T-cell (primary cell): ENCODE data around the gene TWIST2. TPM values are rescaled to one million over a fixed set of nuclear protein-coding genes. Genes with fewer than 3 reads are reported as not detected.

Experiments
- ATAC-seq, 4 experiments: fragments of 200-7000 bp in 3 of 4; fragments of 150-1000 bp in 1 of 4; cut with Tn5 transposase; replicated peaks in 1 of 4; 1 replicate in 3 of 4; 2 replicates in 1 of 4; pipeline ENCODE4 v1.10.0; 2021; ENCODE audit warnings: moderate library complexity in 3 of 4, mild to moderate bottlenecking in 2 of 4, moderate number of reproducible peaks in 1 of 4
- CTCF ChIA-PET, 2 donors: fragments of 300-600 bp; sonication (Branson Sonifier 250); formaldehyde crosslinking; loops; one replicate each; lab custom pipeline; 2022; ENCODE audit warnings: antibody characterized with exemption in 2 of 2; lab: Charles Lee
- POLR2A ChIA-PET, 2 donors: fragments of 300-600 bp; sonication (Branson Sonifier 250); formaldehyde crosslinking; loops; one replicate each; lab custom pipeline; 2022; ENCODE audit warnings: antibody characterized with exemption in 2 of 2; lab: Charles Lee
- DNase-seq, 35 experiments: peaks; one replicate each; pipeline versions ENCODE4 v3.0.0 to v3.0.0-alpha.2; 2013 to 2023
- H3K27ac ChIP-seq: one replicate; pipeline ENCODE4 v1.5.1; 2013; ENCODE audit warnings: low read length
- H3K27me3 ChIP-seq, 2 experiments: replicated peaks in 1 of 2; 1 replicate in 1 of 2; 2 replicates in 1 of 2; pipeline versions ENCODE4 v1.6.1 to v1.7.0; 2013; ENCODE audit warnings: low read length in 1 of 2, mixed read lengths in 1 of 2; ENCODE audit not compliant: control insufficient read depth in 2 of 2, insufficient read depth in 2 of 2; ENCODE audit errors: extremely low read depth in 1 of 2
- H3K36me3 ChIP-seq, 2 donors: 1 replicate in 1 of 2; 2 replicates in 1 of 2; pipeline versions ENCODE4 v1.6.1 to v1.7.0; 2013; ENCODE audit warnings: low read length in 1 of 2; ENCODE audit not compliant: control insufficient read depth in 2 of 2, insufficient read depth in 1 of 2; ENCODE audit errors: extremely low read depth in 1 of 2
- H3K4me1 ChIP-seq, 2 experiments: 1 replicate in 1 of 2; 2 replicates in 1 of 2; pipeline versions ENCODE4 v1.6.1 to v1.7.0; 2013; ENCODE audit warnings: low read length in 2 of 2, mixed read lengths in 1 of 2; ENCODE audit not compliant: insufficient read depth in 2 of 2, control insufficient read depth in 1 of 2; ENCODE audit errors: extremely low read depth in 1 of 2
- H3K4me3 ChIP-seq, 2 donors: 1 replicate in 1 of 2; 2 replicates in 1 of 2; pipeline versions ENCODE4 v1.5.1 to v1.7.0; 2013; ENCODE audit warnings: mild to moderate bottlenecking in 2 of 2, low read length in 1 of 2, moderate library complexity in 1 of 2; ENCODE audit not compliant: control insufficient read depth in 1 of 2; ENCODE audit errors: extremely low read depth in 1 of 2
- H3K9me3 ChIP-seq: 2 replicates; pipeline ENCODE4 v1.7.0; 2013
- H3K27ac Mint-ChIP-seq, 2 donors: one replicate each; pipeline ENCODE4 v1.8.0; 2020 to 2021; ENCODE audit warnings: mild to moderate bottlenecking in 2 of 2, mixed read lengths in 2 of 2
- H3K27me3 Mint-ChIP-seq, 2 donors: one replicate each; pipeline ENCODE4 v1.8.0; 2021 to 2022; ENCODE audit warnings: mixed read lengths in 2 of 2
- H3K36me3 Mint-ChIP-seq: one replicate; pipeline ENCODE4 v1.8.0; 2021; ENCODE audit warnings: mixed read lengths
- H3K4me1 Mint-ChIP-seq, 3 donors: one replicate each; pipeline ENCODE4 v1.8.0; 2020 to 2022; ENCODE audit warnings: mixed read lengths in 3 of 3, mild to moderate bottlenecking in 1 of 3
- H3K4me3 Mint-ChIP-seq, 3 donors: one replicate each; pipeline ENCODE4 v1.8.0; 2020 to 2022; ENCODE audit warnings: mild to moderate bottlenecking in 3 of 3, mixed read lengths in 3 of 3, moderate library complexity in 3 of 3
- H3K9me3 Mint-ChIP-seq, 3 donors: one replicate each; pipeline ENCODE4 v1.8.0; 2020 to 2022; ENCODE audit warnings: mixed read lengths in 3 of 3
- WGBS: methylation state at CpG from one replicate; pipeline ENCODE4 v1.1.5; 2013; ENCODE audit warnings: missing lambda C conversion rate; ENCODE audit not compliant: insufficient coverage; 5-methylcytosine and 5-hydroxymethylcytosine counted together
- total RNA-seq, 35 experiments: library from RNA in 6 of 35; stranded (reverse) in 6 of 35; fragments of 120-200 nt in 1 of 35; gene quantifications; one replicate each; pipeline versions ENCODE4 v1.2.1 to v1.2.4 and lab custom pipeline; 2013 to 2026

TWIST2 gene
- total RNA-seq, 5 donors from 2014 or later (not counting 1 experiment from before 2014, with no cell fraction given): not detected

GRCh38 chr2:238822955-238823354 lies 24.9 kb upstream of the TWIST2 start:
- peaks cover 0 to 29% of the 10 kb centered on the region in 2 experiments for H3K27me3 ChIP-seq
- ChIA-PET POLR2A (no interaction called here), CTCF (no interaction called here)
- DNase-seq (no peak), ATAC-seq (no peak)
- H3K36me3 Mint-ChIP-seq: no peaks in the 10 kb centered on the region
- peaks cover 12 to 25% (median 21%) of the 10 kb centered on the region in 3 donors for H3K9me3 Mint-ChIP-seq
- H3K4me3 ChIP-seq: no peak overlapping the region
- no CpG with 5 or more reads among the region's 1 CpG for WGBS
- H3K4me3 Mint-ChIP-seq: no peak overlapping the region
- H3K27ac Mint-ChIP-seq: no peak overlapping the region
- H3K27me3 Mint-ChIP-seq: peaks cover 56 to 63% of the 10 kb centered on the region in 2 donors
- peaks cover 0 to 4% (median 0%) of the 10 kb centered on the region in 3 donors for H3K4me1 Mint-ChIP-seq
- H3K4me1 ChIP-seq: no peaks in the 10 kb centered on the region
- no peaks in the 10 kb centered on the region for H3K9me3 ChIP-seq
- H3K36me3 ChIP-seq: no peaks in the 10 kb centered on the region
- no peak overlapping the region for H3K27ac ChIP-seq

DNA sequence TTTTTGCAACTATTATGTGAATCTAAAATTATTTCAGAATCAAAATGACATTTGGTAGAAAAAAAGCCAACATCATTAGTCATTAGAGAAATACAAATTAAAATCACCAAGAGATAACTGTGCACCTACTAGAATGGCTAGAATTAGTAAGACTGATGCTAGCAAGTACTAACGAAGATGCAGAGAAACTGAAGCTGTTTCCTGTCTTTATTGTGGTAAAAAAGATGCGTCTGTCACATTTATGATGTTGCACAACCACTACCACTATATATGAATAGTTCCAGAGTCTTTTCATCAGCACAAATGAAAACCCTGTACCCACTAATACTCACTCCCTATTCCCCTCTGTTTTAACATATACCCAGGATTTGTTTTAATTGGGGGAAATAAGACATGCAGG lies 16.7 kb upstream of the TWIST2 start:
- Mint-ChIP-seq H3K9me3 (peaks cover 3% of the 10 kb centered on the region in 3 donors), H3K4me1 (peaks cover 3 to 5% (median 5%) of the 10 kb centered on the region in 3 donors), H3K4me3 (no peak overlapping the region), H3K27ac (no peak overlapping the region), H3K36me3 (no peaks in the 10 kb centered on the region), H3K27me3 (peaks cover 43 to 46% of the 10 kb centered on the region in 2 donors)
- Histone ChIP-seq H3K36me3 (no peaks in the 10 kb centered on the region), H3K4me3 (no peak overlapping the region), H3K27me3 (peaks cover 0 to 15% of the 10 kb centered on the region in 2 experiments), H3K4me1 (no peaks in the 10 kb centered on the region), H3K27ac (no peak overlapping the region), H3K9me3 (no peaks in the 10 kb centered on the region)
- DNase-seq (no peak), ATAC-seq (no peak)
- WGBS: no CpG with 5 or more reads among the region's 2 CpGs
- CTCF ChIA-PET: no interaction called here
- POLR2A ChIA-PET: no interaction called here

DNA sequence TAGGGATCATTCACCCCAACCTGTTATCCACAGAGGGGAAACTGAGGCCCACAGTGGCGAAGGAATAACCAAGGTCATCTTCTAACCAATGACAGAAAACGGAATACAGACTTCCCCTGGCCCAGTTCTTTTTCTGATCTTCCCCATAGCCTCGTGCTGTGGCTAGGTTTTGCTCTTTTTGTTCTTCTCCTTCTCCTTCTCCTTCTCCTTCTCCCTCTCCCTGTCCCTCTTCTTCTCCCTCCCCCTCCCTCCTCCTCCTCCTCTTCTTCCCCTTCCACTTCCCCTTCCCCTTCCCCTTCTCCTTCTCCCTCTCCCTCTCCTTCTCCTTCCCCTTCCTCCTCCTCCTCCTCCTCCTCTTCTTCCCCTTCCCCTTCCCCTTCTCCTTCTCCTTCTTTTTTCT lies 12.9 kb upstream of the TWIST2 start:
- ChIA-PET POLR2A (no interaction called here), CTCF (interaction anchor here in 1 of 2 donors (0.6 kb wide), 1 partner anchor 53 kb away, joined by 3 read pairs; no protein-coding TSS in a partner anchor)
- WGBS: 46% methylated on average over 3 of the region's 3 CpGs
- H3K4me1 Mint-ChIP-seq: peaks cover 3 to 5% (median 5%) of the 10 kb centered on the region in 3 donors
- H3K36me3 Mint-ChIP-seq: no peaks in the 10 kb centered on the region
- ATAC-seq: no peak
- Histone ChIP-seq H3K4me3 (no peak overlapping the region), H3K27me3 (peaks cover 0 to 29% of the 10 kb centered on the region in 2 experiments), H3K27ac (no peak overlapping the region), H3K9me3 (no peaks in the 10 kb centered on the region), H3K36me3 (no peaks in the 10 kb centered on the region), H3K4me1 (no peaks in the 10 kb centered on the region)
- H3K9me3 Mint-ChIP-seq: peaks cover 0 to 3% (median 0%) of the 10 kb centered on the region in 3 donors
- DNase-seq: no peak
- H3K27ac Mint-ChIP-seq: no peak overlapping the region
- H3K27me3 Mint-ChIP-seq: peaks cover 47 to 57% of the 10 kb centered on the region in 2 donors
- no peak overlapping the region for H3K4me3 Mint-ChIP-seq

DNA sequence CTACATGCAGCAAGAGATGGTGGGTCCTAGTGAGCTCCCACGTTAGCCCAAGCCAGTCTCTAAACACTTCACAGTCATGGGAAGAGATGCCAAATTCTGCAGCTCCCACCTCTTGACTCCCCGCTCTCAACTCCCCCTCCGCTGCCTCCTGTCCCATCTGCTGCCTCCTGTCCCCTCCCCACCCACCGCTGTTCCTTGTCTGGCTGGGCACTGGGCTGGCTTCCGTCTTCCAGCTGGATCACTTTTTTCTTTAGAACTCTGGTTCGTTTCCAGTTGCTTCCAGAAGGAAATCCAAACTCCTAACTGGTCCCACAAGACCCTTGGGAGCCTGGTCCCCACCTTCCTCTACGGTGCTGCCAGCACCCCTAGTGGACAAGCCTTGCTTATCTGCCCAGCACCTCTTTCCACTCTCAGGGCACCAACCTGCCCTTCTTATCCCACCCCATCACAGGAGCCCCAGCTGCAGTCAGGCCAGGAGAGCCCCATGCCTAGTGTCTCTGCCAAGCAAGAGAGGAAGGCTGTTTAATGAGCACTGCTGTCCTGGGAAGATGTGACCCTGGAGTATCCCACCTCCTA lies 12.1 kb upstream of the TWIST2 start:
- no peaks in the 10 kb centered on the region for H3K36me3 ChIP-seq
- DNase-seq: no peak
- ChIA-PET CTCF (no interaction called here), POLR2A (no interaction called here)
- no peak overlapping the region for H3K4me3 Mint-ChIP-seq
- 52% methylated on average over 7 of the region's 7 CpGs for WGBS
- peaks cover 0 to 29% of the 10 kb centered on the region in 2 experiments for H3K27me3 ChIP-seq
- H3K36me3 Mint-ChIP-seq: no peaks in the 10 kb centered on the region
- no peak overlapping the region for H3K27ac Mint-ChIP-seq
- H3K9me3 ChIP-seq: no peaks in the 10 kb centered on the region
- ATAC-seq: no peak
- no peak overlapping the region for H3K27ac ChIP-seq
- no peak overlapping the region for H3K4me3 ChIP-seq
- H3K27me3 Mint-ChIP-seq: peaks cover 47 to 57% of the 10 kb centered on the region in 2 donors
- peaks cover 3 to 5% (median 5%) of the 10 kb centered on the region in 3 donors for H3K4me1 Mint-ChIP-seq
- H3K9me3 Mint-ChIP-seq: peaks cover 0 to 3% (median 0%) of the 10 kb centered on the region in 3 donors
- no peaks in the 10 kb centered on the region for H3K4me1 ChIP-seq

DNA sequence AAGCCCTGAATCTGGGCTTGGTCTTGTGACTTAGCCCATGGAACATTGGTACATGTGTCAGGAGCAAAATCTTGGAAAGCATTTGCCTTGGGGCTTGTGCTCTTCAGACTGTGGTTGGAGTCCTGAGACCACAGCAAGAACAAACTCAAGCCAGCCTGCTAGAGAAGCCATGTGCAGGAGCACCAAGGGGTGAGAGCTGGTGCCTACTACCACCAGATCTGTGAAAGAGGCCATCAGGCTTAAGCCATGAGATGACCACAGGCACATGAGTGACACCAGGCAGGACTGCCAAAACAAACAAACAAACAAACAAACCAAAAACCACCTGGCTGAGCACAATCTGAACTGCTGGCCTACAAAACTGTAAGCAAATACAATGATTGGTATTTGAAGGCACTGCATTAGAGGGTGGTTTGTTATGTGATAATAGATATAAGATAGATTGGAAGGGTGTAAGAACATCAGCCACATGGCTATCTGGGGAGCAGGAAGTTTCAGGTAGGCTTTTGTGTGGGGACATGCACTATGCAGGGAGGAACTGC lies 9.0 kb upstream of the TWIST2 start:
- Histone ChIP-seq H3K9me3 (no peaks in the 10 kb centered on the region), H3K4me3 (no peak overlapping the region), H3K4me1 (no peaks in the 10 kb centered on the region), H3K27me3 (peaks cover 0 to 40% of the 10 kb centered on the region in 2 experiments), H3K36me3 (no peaks in the 10 kb centered on the region), H3K27ac (no peak overlapping the region)
- CTCF ChIA-PET: interaction anchor here in 1 of 2 donors (0.5 kb wide), 1 partner anchor 1254 kb away, joined by 4 read pairs; no protein-coding TSS in a partner anchor
- Mint-ChIP-seq H3K4me1 (no peaks in the 10 kb centered on the region), H3K9me3 (peaks cover 0 to 3% (median 0%) of the 10 kb centered on the region in 3 donors), H3K27ac (no peak overlapping the region), H3K36me3 (no peaks in the 10 kb centered on the region), H3K4me3 (no peak overlapping the region), H3K27me3 (peaks cover 57 to 58% of the 10 kb centered on the region in 2 donors)
- POLR2A ChIA-PET: no interaction called here
- ATAC-seq: no peak
- DNase-seq: no peak

DNA sequence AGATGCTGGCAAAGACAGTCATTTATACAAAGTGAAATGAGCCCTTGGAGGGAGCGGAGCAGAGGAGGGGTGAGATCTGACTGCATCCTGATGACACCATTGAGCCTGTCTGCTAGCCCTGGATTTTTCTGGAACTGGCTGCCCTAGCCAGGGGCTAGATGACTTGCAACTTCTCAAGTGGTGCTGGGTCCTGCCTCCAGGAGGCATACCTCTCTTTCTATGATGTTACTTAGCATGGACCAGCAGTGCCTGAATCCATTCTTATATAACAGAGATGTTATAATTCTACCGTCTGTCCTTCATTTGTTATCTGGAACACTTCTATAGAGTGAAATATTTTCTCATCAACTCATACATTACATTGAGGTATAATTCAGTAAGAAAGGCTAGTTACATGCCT lies 8.5 kb upstream of the TWIST2 start:
- CTCF ChIA-PET: no interaction called here
- Mint-ChIP-seq H3K9me3 (peaks cover 0 to 3% (median 0%) of the 10 kb centered on the region in 3 donors), H3K27ac (no peak overlapping the region), H3K36me3 (no peaks in the 10 kb centered on the region), H3K27me3 (peaks cover 57 to 58% of the 10 kb centered on the region in 2 donors), H3K4me1 (no peaks in the 10 kb centered on the region), H3K4me3 (no peak overlapping the region)
- ATAC-seq: no peak
- H3K4me3 ChIP-seq: no peak overlapping the region
- H3K9me3 ChIP-seq: no peaks in the 10 kb centered on the region
- POLR2A ChIA-PET: no interaction called here
- 100% methylated on average over 1 of the region's 2 CpGs for WGBS
- H3K4me1 ChIP-seq: no peaks in the 10 kb centered on the region
- no peak for DNase-seq
- no peak overlapping the region for H3K27ac ChIP-seq
- H3K27me3 ChIP-seq: peaks cover 0 to 39% of the 10 kb centered on the region in 2 experiments
- H3K36me3 ChIP-seq: no peaks in the 10 kb centered on the region
